Panc1 (cell line): Measurements from ENCODE around the gene MRPL24. TPM values are rescaled to one million over a fixed set of nuclear protein-coding genes. Genes with fewer than 3 reads are reported as not detected.

ENCODE experiments used
- ATAC-seq: fragments of 200-7000 bp; cut with Tn5 transposase; 2 replicates; pipeline ENCODE4 v1.9.1; 2020; ENCODE audit warnings: mild to moderate bottlenecking, moderate library complexity
- BruUV-seq: library from RNA; stranded (reverse); fragments of 400-500 nt; replicated peaks from 2 replicates; lab custom pipeline; 2021; lab: Mats Ljungman, UMichigan
- CTCF ChIA-PET: fragments of 300-600 bp; sonication (Branson Sonifier 250); formaldehyde crosslinking; loops from one replicate; lab custom pipeline; 2022; ENCODE audit warnings: antibody characterized with exemption; lab: Charles Lee
- POLR2A ChIA-PET: fragments of 300-600 bp; sonication (Branson Sonifier 250); formaldehyde crosslinking; loops from one replicate; lab custom pipeline; 2022; ENCODE audit warnings: antibody characterized with exemption; lab: Charles Lee
- DNase-seq: peaks from one replicate; pipeline ENCODE4 v3.0.0-alpha.2; 2010; ENCODE audit warnings: low read depth, low spot score
- H3K27ac ChIP-seq: 2 replicates; pipeline ENCODE4 v1.5.1; 2011; ENCODE audit warnings: mild to moderate bottlenecking, low read length, inconsistent platforms
- H3K27me3 ChIP-seq: fragments of 200-500 bp; sonication (Bioruptor generic); 2 replicates; pipeline ENCODE4 v1.6.0; 2014; ENCODE audit warnings: low read length, inconsistent platforms; ENCODE audit not compliant: control insufficient read depth, insufficient read depth
- H3K36me3 ChIP-seq: fragments of 200-500 bp; sonication (Bioruptor generic); 2 replicates; pipeline ENCODE4 v1.5.1; 2014; ENCODE audit warnings: inconsistent platforms, mild to moderate bottlenecking, low read length, moderate library complexity; ENCODE audit not compliant: control insufficient read depth, insufficient read depth
- H3K4me1 ChIP-seq: 2 replicates; pipeline ENCODE4 v1.5.1; 2011; ENCODE audit warnings: inconsistent platforms, mild to moderate bottlenecking, low read length, moderate library complexity; ENCODE audit not compliant: control insufficient read depth, insufficient read depth
- H3K4me3 ChIP-seq, 2 experiments: 2 replicates each; pipeline ENCODE4 v1.5.1; 2011 to 2012; ENCODE audit warnings: low read depth in 2 of 2, low read length in 2 of 2, mild to moderate bottlenecking in 2 of 2, inconsistent platforms in 1 of 2, moderate library complexity in 1 of 2
- H3K9me3 ChIP-seq: fragments of 200-500 bp; sonication (Bioruptor generic); 2 replicates; pipeline ENCODE4 v1.5.1; 2014; ENCODE audit warnings: low read depth, mild to moderate bottlenecking, inconsistent platforms, low read length, moderate library complexity; ENCODE audit not compliant: control insufficient read depth, insufficient read depth
- POLR2AphosphoS5 ChIP-seq: IDR thresholded peaks from 2 replicates; pipeline ENCODE4 v1.6.1; 2012; ENCODE audit warnings: mild to moderate bottlenecking, low read depth, low read length, moderate library complexity
- REST ChIP-seq, 2 experiments: IDR thresholded peaks; 2 replicates each; pipeline ENCODE4 v1.6.1; 2011 to 2012; ENCODE audit warnings: low read depth in 2 of 2, control low read depth in 1 of 2, low read length in 1 of 2, mild to moderate bottlenecking in 1 of 2, moderate library complexity in 1 of 2; ENCODE audit not compliant: insufficient read depth in 1 of 2
- SIN3A ChIP-seq: IDR thresholded peaks from 2 replicates; pipeline ENCODE4 v1.6.1; 2012; ENCODE audit warnings: low read depth, mild to moderate bottlenecking, low read length, moderate library complexity, borderline replicate concordance; ENCODE audit not compliant: insufficient read depth
- in situ Hi-C: cut with HindIII; loops from 2 replicates; pipeline ENCODE4 v1.10.0; 2016; ENCODE audit warnings: low sequenced_read_pairs, low pct_unique_long_range_greater_than_20kb
- intact Hi-C: fragments of 100-400 bp; cut with micrococcal nuclease; formaldehyde crosslinking; loops from one replicate; pipeline ENCODE4 v1.10.0; 2022; ENCODE audit not compliant: unreplicated experiment
- total RNA-seq: library from RNA; stranded (reverse); gene quantifications from one replicate; pipeline ENCODE4 v1.2.1, GENCODE V29; 2021; ENCODE audit not compliant: unreplicated experiment

Gene MRPL24
- total RNA-seq, 1 experiment from 2014 or later: 80.4 TPM

DNA sequence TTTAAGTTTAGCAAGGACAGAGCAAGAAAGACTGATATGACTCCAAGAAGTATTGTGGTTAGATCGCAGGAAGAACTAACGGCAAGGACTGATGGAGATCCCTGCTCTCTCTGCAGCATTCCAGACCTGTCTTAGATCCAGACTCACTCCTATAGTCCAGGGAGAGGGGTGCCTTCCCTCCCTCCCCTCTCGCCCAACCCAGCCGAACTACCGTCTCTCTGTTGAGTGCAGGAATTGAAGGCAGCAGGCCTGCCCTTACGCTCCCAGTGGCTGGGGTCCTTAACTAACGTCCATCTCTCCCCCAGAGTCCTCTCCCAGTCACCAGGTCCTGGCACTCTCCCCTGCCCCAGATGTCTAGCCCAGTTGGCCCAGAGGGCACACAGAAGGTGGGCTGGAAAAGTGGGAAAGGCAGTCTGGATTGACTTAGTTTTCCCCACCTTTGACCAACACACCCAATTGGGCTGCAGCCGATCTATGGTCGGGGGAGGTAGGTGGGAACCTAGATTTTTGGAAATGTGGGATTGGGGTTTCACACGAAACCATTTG lies 36.6 kb downstream of the MRPL24 start:
- no TSS peak for BruUV-seq
- ATAC-seq (no peak), DNase-seq (no peak)
- no peaks in the 10 kb centered on the region; the same call in 1 of the 2 replicates for H3K36me3 ChIP-seq
- peak overlapping the region; percentile 82 to 84 for H3K4me3 ChIP-seq
- peak overlapping the region; percentile 93 for H3K27ac ChIP-seq
- peaks cover 70% of the 10 kb centered on the region for H3K4me1 ChIP-seq
- in situ Hi-C loops (no loop called here), intact Hi-C loops (loop anchor here (2.0 kb wide), 1 partner anchor 13 kb away; no protein-coding TSS in a partner anchor)
- ChIA-PET CTCF (interaction anchor here (0.6 to 4.6 kb wide), 3 partner anchors 14 to 22 kb away, joined by 4 to 96 read pairs (median 42); no protein-coding TSS in a partner anchor), POLR2A (interaction anchor here (0.6 kb wide), 2 partner anchors 41 to 62 kb away, joined by 6 to 13 read pairs; no protein-coding TSS in a partner anchor)
- no peak for TF ChIP-seq REST (IDR thresholded peaks at IDR 0.05; ENCODE audit: insufficient read depth in 1 of 2, low read depth in 2 of 2, low read length in 1 of 2)
- TF ChIP-seq SIN3A: no peak
- TF ChIP-seq POLR2AphosphoS5: no peak
- H3K27me3 ChIP-seq: no peaks in the 10 kb centered on the region
- no peaks in the 10 kb centered on the region for H3K9me3 ChIP-seq

DNA sequence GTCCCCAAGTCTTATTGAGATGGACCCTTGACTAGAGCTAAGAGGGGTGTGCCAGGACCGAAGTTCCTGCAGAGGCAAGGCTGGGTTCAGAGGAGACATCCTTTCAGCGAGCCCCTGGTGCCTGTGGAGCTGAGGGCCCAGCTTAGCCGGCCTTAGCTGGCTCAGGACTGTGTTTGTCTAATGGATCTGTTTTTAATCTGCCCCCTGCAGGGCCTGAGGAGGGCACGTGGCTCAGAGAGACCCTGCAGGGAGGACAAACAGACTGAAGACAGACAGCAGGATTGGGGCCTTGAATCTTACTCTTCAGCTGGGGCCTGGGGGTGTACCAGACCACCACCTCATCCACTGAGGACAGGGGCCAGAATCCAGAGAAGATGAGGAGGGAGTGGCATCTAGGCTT lies 37.1 kb downstream of the MRPL24 start:
- Histone ChIP-seq H3K4me3 (peak overlapping the region; percentile 82 to 84), H3K9me3 (no peaks in the 10 kb centered on the region), H3K36me3 (no peaks in the 10 kb centered on the region; the same call in 1 of the 2 replicates), H3K27me3 (no peaks in the 10 kb centered on the region), H3K4me1 (peaks cover 70% of the 10 kb centered on the region), H3K27ac (peak overlapping the region; percentile 93)
- in situ Hi-C loops (no loop called here), intact Hi-C loops (loop anchor here (2.0 kb wide), 1 partner anchor 13 kb away; no protein-coding TSS in a partner anchor)
- ATAC-seq (no peak), DNase-seq (no peak)
- CTCF ChIA-PET: interaction anchor here (0.7 to 4.6 kb wide), 2 partner anchors 9 to 14 kb away, joined by 5 to 42 read pairs; no protein-coding TSS in a partner anchor
- POLR2A ChIA-PET: no interaction called here
- TF ChIP-seq SIN3A: no peak
- TF ChIP-seq POLR2AphosphoS5: no peak
- TF ChIP-seq REST (IDR thresholded peaks at IDR 0.05; ENCODE audit: insufficient read depth in 1 of 2, low read depth in 2 of 2, low read length in 1 of 2): no peak
- no TSS peak for BruUV-seq
